GM12891 (cell line): ENCODE results near the gene KDM3B.
"Not testable (repeated sequence)": the region's sequence is repeated elsewhere in the genome, so short reads cannot be mapped to it uniquely, and the experiment has no call there.

ENCODE experiments used
- DNase-seq: peaks from one replicate; pipeline ENCODE4 v3.0.0; 2011; ENCODE audit warnings: low spot score; ENCODE audit not compliant: insufficient read length
- FAIRE-seq: peaks from 2 replicates; lab custom pipeline; 2011; peaks lifted over from hg19 to GRCh38; lab: Jason Lieb, UNC
- PAX5 ChIP-seq: IDR thresholded peaks from 2 replicates; pipeline ENCODE4 v1.6.1; 2011; ENCODE audit warnings: low read length, moderate library complexity, mild to moderate bottlenecking; ENCODE audit not compliant: insufficient read depth, severe bottlenecking
- POLR2A ChIP-seq: IDR thresholded peaks from 2 replicates; pipeline ENCODE4 v1.6.1; 2011; ENCODE audit warnings: low read depth, low read length, control low read depth
- POLR2AphosphoS5 ChIP-seq: IDR thresholded peaks from 2 replicates; pipeline ENCODE4 v1.6.1; 2011; ENCODE audit warnings: low read depth, low read length, control low read depth
- POU2F2 ChIP-seq: IDR thresholded peaks from 2 replicates; pipeline ENCODE4 v1.6.1; 2011; ENCODE audit warnings: low read depth, mild to moderate bottlenecking, control low read depth, low read length, moderate library complexity
- SPI1 ChIP-seq: IDR thresholded peaks from 2 replicates; pipeline ENCODE4 v1.6.1; 2011; ENCODE audit warnings: low read depth, low read length, control low read depth
- TAF1 ChIP-seq: IDR thresholded peaks from 2 replicates; pipeline ENCODE4 v1.6.1; 2011; ENCODE audit warnings: low read depth, low read length, control low read depth

KDM3B gene

DNA sequence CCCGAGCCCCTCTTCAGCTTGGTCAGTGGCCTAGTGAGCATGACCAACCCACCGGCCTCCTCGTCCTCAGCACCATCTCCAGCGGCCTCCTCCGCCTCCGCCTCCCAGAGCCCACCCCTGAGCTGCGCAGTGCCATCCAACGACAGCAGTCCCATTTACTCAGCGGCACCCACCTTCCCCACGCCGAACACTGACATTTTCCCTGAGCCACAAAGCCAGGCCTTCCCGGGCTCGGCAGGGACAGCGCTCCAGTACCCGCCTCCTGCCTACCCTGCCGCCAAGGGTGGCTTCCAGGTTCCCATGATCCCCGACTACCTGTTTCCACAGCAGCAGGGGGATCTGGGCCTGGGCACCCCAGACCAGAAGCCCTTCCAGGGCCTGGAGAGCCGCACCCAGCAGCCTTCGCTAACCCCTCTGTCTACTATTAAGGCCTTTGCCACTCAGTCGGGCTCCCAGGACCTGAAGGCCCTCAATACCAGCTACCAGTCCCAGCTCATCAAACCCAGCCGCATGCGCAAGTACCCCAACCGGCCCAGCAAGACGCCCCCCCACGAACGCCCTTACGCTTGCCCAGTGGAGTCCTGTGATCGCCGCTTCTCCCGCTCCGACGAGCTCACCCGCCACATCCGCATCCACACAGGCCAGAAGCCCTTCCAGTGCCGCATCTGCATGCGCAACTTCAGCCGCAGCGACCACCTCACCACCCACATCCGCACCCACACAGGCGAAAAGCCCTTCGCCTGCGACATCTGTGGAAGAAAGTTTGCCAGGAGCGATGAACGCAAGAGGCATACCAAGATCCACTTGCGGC, 114.6 kb downstream of the KDM3B start:
- FAIRE-seq (no peak), DNase-seq (no peak)
- TF ChIP-seq POLR2AphosphoS5 (no peak), PAX5 (no peak), POLR2A (no peak), POU2F2 (no peak), TAF1 (no peak), SPI1 (no peak)

DNA sequence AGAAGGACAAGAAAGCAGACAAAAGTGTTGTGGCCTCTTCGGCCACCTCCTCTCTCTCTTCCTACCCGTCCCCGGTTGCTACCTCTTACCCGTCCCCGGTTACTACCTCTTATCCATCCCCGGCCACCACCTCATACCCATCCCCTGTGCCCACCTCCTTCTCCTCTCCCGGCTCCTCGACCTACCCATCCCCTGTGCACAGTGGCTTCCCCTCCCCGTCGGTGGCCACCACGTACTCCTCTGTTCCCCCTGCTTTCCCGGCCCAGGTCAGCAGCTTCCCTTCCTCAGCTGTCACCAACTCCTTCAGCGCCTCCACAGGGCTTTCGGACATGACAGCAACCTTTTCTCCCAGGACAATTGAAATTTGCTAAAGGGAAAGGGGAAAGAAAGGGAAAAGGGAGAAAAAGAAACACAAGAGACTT, 115.2 kb downstream of the KDM3B start:
- FAIRE-seq (no peak), DNase-seq (no peak)
- TF ChIP-seq SPI1 (no peak), TAF1 (no peak), PAX5 (no peak), POLR2A (no peak), POLR2AphosphoS5 (no peak), POU2F2 (no peak)

DNA sequence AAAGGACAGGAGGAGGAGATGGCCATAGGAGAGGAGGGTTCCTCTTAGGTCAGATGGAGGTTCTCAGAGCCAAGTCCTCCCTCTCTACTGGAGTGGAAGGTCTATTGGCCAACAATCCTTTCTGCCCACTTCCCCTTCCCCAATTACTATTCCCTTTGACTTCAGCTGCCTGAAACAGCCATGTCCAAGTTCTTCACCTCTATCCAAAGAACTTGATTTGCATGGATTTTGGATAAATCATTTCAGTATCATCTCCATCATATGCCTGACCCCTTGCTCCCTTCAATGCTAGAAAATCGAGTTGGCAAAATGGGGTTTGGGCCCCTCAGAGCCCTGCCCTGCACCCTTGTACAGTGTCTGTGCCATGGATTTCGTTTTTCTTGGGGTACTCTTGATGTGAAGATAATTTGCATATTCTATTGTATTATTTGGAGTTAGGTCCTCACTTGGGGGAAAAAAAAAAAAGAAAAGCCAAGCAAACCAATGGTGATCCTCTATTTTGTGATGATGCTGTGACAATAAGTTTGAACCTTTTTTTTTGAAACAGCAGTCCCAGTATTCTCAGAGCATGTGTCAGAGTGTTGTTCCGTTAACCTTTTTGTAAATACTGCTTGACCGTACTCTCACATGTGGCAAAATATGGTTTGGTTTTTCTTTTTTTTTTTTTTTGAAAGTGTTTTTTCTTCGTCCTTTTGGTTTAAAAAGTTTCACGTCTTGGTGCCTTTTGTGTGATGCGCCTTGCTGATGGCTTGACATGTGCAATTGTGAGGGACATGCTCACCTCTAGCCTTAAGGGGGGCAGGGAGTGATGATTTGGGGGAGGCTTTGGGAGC, 115.9 kb downstream of the KDM3B start:
- TF ChIP-seq SPI1: no peak
- TF ChIP-seq POLR2A: peak; percentile 42; the same call in 1 of the 2 replicates
- no peak for TF ChIP-seq POU2F2
- TF ChIP-seq TAF1: no peak
- DNase-seq (no peak), FAIRE-seq (no peak)

DNA sequence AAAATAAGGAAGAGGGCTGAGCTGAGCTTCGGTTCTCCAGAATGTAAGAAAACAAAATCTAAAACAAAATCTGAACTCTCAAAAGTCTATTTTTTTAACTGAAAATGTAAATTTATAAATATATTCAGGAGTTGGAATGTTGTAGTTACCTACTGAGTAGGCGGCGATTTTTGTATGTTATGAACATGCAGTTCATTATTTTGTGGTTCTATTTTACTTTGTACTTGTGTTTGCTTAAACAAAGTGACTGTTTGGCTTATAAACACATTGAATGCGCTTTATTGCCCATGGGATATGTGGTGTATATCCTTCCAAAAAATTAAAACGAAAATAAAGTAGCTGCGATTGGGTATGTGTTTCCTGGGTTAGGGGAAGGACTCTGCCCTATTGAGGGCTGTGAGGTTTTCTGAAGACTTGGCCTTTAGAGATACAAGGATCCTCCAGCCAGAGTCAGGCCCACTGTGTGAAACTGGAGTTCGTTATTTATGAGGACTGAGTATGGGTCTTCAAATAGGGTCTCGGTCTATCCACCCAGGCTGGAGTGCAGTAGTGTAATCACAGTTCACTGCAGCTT, 116.6 kb downstream of the KDM3B start:
- FAIRE-seq (no peak), DNase-seq (no peak)
- TF ChIP-seq PAX5 (no peak), POU2F2 (no peak), POLR2AphosphoS5 (no peak), TAF1 (no peak), POLR2A (no peak; the same call in 1 of the 2 replicates), SPI1 (no peak)

DNA sequence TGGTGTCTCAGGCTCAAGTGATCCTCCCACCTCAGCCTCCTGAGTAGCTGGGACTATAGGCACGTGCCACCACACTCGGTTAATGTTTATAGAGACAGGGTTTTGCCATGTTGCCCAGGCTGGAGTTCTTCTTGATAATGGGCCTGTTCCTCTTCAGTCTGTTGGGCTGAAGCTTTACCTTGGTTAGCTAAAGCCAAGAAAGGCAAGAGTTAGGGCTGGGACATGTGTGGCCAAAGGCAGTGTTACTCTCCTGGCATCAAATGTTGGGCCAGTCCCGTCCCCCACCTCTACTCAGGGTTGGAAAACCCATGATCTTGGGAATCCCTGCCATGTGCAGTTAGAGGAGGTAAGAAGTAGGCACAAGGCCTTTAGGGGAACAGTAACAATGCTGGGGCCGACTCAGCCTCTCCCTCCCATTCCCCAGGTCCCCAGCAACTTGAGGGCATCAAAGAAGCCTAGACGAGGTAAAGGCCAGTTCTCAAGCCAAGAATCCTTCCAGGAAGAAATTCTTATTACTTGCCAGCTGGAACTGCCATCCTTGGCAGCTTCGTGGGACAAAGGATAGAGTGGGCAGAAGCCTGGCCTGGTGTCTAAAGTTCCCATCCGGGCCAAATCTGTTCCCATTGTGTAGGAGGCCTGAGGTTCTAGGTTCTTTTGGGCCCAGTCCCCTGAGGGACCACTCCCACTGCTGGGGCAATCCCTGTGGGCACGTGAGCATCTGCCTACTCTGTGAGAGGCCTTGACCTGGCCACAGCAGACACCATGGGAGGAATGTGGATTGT, 117.2 kb downstream of the KDM3B start:
- no peak for DNase-seq
- no peak for FAIRE-seq
- TF ChIP-seq POU2F2 (peak; percentile 67), PAX5 (no peak), POLR2A (peak; percentile 88), TAF1 (no peak), POLR2AphosphoS5 (peak; percentile 73)

DNA sequence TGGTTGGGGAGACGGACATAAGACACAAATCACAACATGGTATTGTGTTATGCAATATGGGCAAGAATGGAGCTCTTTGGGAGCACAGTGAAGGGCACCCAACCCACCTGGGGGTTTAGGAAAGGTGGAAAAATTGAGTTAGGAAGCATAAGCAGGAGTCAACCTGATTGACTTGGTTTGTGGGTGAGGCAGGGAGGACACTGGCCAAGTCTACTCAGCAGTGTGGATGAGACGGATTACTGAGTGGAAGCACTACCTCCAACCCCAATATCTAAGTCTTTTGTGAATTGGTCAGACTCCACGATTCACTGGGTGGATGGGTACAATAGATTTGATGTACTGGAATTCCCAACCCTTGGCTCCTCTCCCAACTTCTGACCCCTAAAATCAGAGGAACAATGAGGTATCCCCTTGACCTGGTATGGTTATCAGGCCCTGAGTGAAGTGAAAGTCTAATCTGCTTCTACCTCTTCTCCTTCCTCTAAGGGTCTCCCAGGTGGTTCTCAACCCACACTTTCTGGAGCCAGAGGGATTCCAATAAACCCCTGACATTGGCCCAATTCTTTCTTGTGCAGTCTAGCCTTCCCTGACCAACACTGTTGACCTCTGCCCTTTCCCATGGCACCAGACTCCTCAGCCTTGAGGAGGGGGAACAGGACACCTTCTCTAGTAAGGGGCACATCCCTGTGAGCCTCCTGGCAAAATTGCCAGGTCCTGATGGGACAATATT, 118.0 kb downstream of the KDM3B start:
- TF ChIP-seq PAX5 (no peak), TAF1 (no peak), POLR2A (no peak), POLR2AphosphoS5 (no peak), SPI1 (no peak), POU2F2 (no peak)
- DNase-seq: no peak
- FAIRE-seq: no peak

DNA sequence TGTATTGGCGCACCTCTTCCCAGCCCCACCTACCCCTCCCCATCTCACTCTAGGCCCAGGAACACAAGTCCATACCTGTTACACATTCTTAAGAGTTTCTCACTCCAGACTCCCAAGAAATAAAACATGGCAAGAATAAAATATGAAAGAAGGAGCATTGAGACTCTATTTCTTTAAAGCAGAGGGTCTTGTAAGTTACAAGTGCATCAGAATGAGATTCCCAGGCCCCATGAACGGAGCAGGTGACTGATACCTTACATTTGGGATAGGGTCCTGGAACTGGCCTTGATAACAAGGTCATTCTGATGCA, 118.5 kb downstream of the KDM3B start:
- TF ChIP-seq TAF1 (no peak), POU2F2 (no peak), SPI1 (no peak), POLR2A (no peak), POLR2AphosphoS5 (no peak), PAX5 (no peak)
- no peak for DNase-seq
- no peak for FAIRE-seq

DNA sequence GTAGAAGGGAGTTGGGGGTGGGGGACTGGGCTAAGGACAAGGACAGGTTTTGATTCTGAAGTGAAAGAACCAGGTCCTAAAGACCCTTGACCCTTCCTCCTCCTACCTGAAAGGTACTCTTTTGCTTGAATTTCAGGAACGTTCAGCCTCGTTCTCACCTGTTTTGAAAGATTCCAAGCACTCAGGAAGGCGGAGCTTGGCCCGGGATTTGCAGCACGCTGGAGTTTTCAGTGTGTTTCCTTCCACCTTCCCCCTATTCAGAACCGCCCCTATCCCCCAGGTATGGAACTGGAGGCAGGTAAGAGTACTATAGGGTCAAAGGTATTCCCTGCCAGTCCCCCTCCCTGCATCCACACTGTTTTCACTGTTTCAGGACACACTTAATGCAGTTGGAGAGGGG, 119.9 kb downstream of the KDM3B start:
- TF ChIP-seq SPI1 (no peak), POLR2A (no peak), PAX5 (no peak), POLR2AphosphoS5 (no peak), POU2F2 (no peak), TAF1 (no peak)
- FAIRE-seq (no peak), DNase-seq (no peak)

DNA sequence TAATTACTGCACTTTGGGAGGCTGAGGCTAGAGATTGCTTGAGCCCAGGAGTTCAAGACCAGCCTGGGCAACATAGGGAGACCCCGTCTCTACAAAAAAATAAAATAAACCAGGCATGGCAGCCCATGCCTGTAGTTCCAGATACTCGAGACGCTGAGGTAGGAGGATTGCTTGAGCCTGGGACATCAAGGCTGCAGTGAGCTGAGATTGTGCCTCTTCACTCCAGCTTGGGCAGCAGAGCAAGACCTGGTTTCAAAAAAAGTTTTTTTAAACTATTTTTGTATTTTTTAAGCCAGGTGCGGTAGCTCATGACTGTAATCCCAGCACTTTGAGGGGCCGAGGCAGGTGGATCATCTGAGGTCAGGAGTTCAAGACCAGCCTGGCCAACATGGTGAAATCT, 120.7 kb downstream of the KDM3B start:
- FAIRE-seq, DNase-seq: not testable (repeated sequence)
